Stimulated activated naive B cell treated with anti-CD40 and anti-IgM and Interleukin-4, amounts not matched to agents 10 μg/mL and 1 μg/mL and 100 μg/mL, for 72 hours (primary cell): Measurements from ENCODE around the gene KCNC4.

Experiments
- ATAC-seq, 2 donors: fragments of 150-1000 bp; cut with Tn5 transposase; replicated peaks; 2 replicates each; pipeline ENCODE4 v1.10.0; 2021; ENCODE audit warnings: moderate library complexity in 1 of 2
- DNase-seq: peaks from one replicate; pipeline ENCODE4 v3.0.0; 2021
- H3K27ac Mint-ChIP-seq: one replicate; pipeline ENCODE4 v1.8.0; 2022; ENCODE audit warnings: mild to moderate bottlenecking, mixed read lengths
- H3K27me3 Mint-ChIP-seq, 2 donors: one replicate each; pipeline ENCODE4 v1.8.0; 2022; ENCODE audit warnings: mixed read lengths in 2 of 2
- H3K36me3 Mint-ChIP-seq, 2 donors: one replicate each; pipeline ENCODE4 v1.8.0; 2022; ENCODE audit warnings: mixed read lengths in 2 of 2, mild to moderate bottlenecking in 1 of 2
- H3K4me1 Mint-ChIP-seq, 2 donors: one replicate each; pipeline ENCODE4 v1.8.0; 2022; ENCODE audit warnings: mixed read lengths in 2 of 2, mild to moderate bottlenecking in 1 of 2
- H3K4me3 Mint-ChIP-seq, 2 donors: one replicate each; pipeline ENCODE4 v1.8.0; 2022; ENCODE audit warnings: mild to moderate bottlenecking in 2 of 2, mixed read lengths in 2 of 2, moderate library complexity in 1 of 2
- H3K9me3 Mint-ChIP-seq, 2 donors: one replicate each; pipeline ENCODE4 v1.8.0; 2022; ENCODE audit warnings: mixed read lengths in 2 of 2, mild to moderate bottlenecking in 1 of 2

The KCNC4 gene

DNA sequence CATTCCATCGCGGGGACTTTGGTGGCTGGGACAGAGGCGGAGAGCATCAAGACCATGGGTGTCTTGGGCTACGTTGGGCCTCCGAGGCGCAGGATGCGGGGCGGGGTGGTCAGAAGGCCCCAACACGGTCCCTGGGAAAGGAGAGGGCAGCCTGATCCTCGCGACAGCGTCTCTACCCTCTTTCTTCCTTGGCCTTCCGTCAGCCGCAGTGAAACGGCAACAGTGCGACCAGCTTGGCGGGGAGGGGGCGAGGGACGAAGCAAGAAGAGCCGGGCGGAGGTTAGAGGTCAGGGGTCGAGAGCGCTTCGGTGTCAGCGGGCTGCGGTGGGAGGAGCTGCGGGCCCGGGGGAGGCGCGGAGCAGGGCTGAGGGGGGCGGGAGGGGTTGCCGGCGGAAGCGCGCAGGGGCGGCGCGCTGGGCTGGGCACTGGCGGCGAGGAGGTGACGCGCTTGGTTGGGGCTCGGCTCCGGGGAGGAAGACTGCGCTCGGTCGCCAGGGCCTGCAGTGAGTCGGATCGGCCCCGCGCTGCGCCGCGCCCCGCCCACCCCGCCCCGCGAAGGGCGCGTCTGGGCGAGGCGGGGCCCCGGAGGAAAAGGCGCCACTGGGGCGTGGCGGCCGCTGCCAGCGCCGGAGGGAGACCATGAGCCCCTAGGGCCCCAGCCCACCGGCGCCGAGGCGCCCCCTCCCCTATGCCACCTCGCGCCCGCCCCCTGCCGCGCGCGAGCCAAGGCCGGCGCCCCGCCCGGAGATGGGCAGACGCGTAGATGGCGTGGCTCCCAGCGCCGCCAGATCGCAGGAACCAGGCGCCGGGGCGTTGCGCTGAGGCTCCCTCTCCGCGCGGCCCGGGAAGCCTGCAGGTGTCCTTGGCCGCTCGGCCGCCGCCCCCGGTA is at the start of gene KCNC4:
Gene KCNC4 (plus strand): TSS at position 600 of the 889 bp plus-strand sequence. CDS start 1,186 bp downstream, outside the sequence.
- peak; percentile 86 to 90 for ATAC-seq
- H3K9me3 Mint-ChIP-seq = peaks cover 0 to 1% of the 10 kb centered on the region in 2 donors
- H3K4me3 Mint-ChIP-seq = peak within 1 kb of the TSS; percentile 95 to 96
- H3K4me1 Mint-ChIP-seq = peaks cover 19 to 56% of the 10 kb centered on the region in 2 donors
- peak within 1 kb of the TSS; percentile 95 for H3K27ac Mint-ChIP-seq
- H3K27me3 Mint-ChIP-seq = peaks cover 0 to 6% of the 10 kb centered on the region in 2 donors
- DNase-seq = peak; percentile 76
- no peaks in the 10 kb centered on the region for H3K36me3 Mint-ChIP-seq

DNA sequence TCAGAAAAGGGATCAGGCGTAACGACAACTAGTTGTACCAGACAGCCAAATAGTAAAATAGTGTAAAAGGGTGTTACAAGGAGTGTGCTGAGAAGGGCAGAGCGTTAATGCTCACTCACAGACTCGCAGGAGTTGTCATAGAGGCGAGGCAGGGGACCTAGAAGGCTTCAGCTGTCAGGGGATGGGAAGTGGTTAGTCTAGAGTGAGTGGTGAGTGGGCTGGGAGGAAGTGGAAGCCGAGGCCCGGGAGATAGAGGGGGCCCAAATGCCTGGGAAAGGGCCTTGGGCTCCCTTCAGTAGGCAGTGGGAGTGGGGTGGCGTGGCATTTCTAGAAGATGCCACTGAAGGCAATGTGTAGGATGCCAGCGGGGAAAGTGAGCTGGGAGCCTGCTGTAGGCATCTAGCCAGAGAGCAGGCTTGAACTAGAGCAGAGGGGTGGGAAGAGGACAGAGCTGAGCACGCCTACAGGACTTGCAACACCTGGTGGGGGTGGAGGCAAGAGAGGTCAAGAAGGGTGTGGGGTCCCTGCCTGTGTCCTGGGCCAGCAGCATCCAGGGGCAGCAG is 49.5 kb upstream of the KCNC4 start:
- ATAC-seq = no peak
- Mint-ChIP-seq H3K27ac (peak overlapping the region; percentile 0), H3K27me3 (peaks cover 28 to 73% of the 10 kb centered on the region in 2 donors)

DNA sequence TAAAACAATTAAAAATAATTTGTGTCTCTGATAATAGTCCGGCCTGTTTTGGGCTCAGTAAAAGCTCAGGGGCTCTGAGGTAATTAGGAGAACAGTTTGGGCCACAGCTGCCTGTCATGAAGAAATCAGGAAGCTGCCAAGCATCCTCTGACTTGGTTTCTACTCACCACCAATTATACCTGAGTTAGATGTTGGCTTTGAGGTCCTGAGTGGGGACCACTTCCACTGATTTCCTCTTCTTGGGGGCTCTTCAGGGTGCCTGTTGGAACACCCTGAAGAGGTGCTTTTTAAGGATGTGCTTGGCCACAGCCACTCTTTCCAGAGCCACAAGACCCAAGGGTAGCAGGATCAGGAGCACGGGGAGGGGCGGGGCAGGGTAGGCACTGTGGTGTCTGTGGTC is 48.9 kb upstream of the KCNC4 start:
- peaks cover 0 to 7% of the 10 kb centered on the region in 2 donors for H3K9me3 Mint-ChIP-seq
- H3K4me1 Mint-ChIP-seq = peaks cover 0 to 5% of the 10 kb centered on the region in 2 donors
- peaks cover 3% of the 10 kb centered on the region in 2 donors for H3K36me3 Mint-ChIP-seq
- ATAC-seq = no peak
- H3K4me3 Mint-ChIP-seq = no peak overlapping the region
- H3K27me3 Mint-ChIP-seq = peaks cover 24 to 68% of the 10 kb centered on the region in 2 donors
- H3K27ac Mint-ChIP-seq = no peak overlapping the region
- no peak for DNase-seq

More for the DNA sequence above, 49.5 kb upstream of the KCNC4 start:
- peaks cover 0 to 7% of the 10 kb centered on the region in 2 donors for H3K9me3 Mint-ChIP-seq
- peaks cover 0 to 5% of the 10 kb centered on the region in 2 donors for H3K4me1 Mint-ChIP-seq
- no peak for DNase-seq
- no peak overlapping the region for H3K4me3 Mint-ChIP-seq
- peaks cover 3% of the 10 kb centered on the region in 2 donors for H3K36me3 Mint-ChIP-seq

DNA sequence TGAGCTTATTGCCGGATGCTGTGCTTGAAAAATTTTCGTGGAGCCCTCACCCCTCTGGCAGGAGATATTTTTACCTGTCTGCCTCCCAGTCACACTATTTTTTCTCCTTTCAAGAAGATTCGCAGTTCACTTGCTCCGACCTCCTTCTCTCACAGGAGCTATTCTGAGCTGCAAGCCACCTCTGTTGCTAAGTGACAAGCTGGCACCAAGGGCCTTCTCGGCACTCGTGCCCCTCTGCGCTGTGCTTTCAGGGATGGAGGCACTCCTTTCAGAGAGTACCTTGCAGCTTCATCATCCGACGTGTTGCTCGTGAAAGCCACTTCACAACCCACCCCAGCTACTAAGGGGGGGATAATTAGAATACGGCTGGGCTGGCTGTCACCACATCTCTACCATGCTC is 48.3 kb upstream of the KCNC4 start:
- Mint-ChIP-seq H3K27me3 (peaks cover 24 to 67% of the 10 kb centered on the region in 2 donors), H3K36me3 (peaks cover 3% of the 10 kb centered on the region in 2 donors), H3K4me3 (no peak overlapping the region), H3K27ac (no peak overlapping the region), H3K9me3 (peaks cover 0 to 7% of the 10 kb centered on the region in 2 donors), H3K4me1 (peaks cover 0 to 5% of the 10 kb centered on the region in 2 donors)
- no peak for ATAC-seq
- no peak for DNase-seq

DNA sequence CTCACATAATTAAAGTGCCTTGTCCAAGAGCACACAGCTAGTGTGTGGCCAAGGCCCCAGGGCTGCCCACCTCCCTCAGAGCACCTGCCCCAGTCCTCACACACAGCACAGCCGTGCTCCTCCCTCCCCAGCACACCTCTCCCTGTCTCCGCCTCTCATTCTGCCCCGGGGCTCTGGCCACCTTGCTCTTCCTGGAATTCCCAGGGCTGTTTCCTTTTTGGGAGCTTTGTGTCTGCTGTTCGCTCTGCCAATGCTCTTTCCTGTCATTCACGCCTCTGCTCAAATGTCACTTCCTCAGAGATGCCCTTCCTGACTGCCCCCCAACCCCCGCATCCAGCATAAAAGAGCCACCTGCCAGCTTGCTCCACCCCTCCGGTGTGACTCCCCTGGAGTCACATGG is 46.5 kb upstream of the KCNC4 start:
- peaks cover 0 to 3% of the 10 kb centered on the region in 2 donors for H3K36me3 Mint-ChIP-seq
- H3K9me3 Mint-ChIP-seq = peaks cover 0 to 2% of the 10 kb centered on the region in 2 donors
- ATAC-seq (no peak), DNase-seq (no peak)
- H3K27ac Mint-ChIP-seq = no peak overlapping the region
- H3K27me3 Mint-ChIP-seq = peaks cover 15 to 58% of the 10 kb centered on the region in 2 donors
- H3K4me3 Mint-ChIP-seq = no peak overlapping the region
- peaks cover 0 to 5% of the 10 kb centered on the region in 2 donors for H3K4me1 Mint-ChIP-seq

DNA sequence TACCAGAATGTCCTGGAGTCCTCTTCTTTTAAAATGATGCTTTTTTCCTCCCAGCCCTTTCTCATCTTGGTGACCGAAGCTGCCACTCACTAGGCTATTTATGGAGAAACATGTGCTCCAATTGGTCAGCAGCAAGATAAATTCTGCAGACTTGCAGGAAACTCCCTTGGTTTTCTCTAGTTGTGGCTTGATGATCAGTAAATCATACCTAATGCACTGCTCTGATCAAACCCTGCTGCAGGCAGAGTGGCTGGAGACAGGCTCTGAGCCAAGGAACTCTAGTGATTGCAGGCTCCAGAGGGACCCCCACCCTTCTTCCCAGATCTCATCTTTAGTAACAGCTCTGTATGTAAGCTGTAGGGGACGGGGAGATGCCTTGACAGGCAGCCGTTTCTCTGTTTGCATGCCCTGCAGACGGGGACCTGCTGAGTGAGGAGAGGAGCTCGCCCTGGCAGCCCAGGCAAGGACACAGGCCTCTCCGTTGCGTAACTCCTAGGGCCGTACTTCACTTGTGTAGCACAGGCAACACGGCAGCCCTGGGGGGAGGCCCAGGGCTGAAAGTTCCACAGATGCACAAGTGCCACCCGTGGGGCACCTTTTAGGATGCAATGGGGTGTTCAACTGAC is 45.3 kb upstream of the KCNC4 start:
- H3K36me3 Mint-ChIP-seq = peaks cover 0 to 3% of the 10 kb centered on the region in 2 donors
- no peak for ATAC-seq

DNA sequence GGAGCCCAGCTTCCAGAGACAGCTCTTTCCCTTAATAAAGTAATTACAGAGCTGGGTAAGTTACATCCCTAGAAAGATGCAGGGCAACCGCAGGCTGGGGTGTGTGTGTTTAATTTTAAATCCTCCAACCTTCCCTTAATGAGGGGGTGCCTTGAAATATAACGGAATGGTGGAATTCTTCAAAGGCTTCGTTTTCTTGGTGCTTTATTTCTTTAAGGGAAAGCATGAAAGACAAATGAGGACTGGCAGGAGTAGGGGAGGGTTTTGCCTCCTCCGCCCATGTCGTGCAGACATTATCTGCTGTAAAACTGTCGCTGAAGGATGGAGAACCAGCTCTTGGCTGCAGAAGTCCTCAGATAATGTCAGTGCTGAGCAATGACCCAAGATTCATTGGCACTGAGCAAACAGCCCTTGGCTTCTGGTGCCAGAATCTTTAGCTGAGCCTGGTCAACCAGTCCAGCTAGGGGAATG is 44.3 kb upstream of the KCNC4 start:
- DNase-seq (no peak), ATAC-seq (no peak)
- H3K36me3 Mint-ChIP-seq = peaks cover 0 to 3% of the 10 kb centered on the region in 2 donors
- H3K27ac Mint-ChIP-seq = no peak overlapping the region
- H3K9me3 Mint-ChIP-seq = peaks cover 0 to 2% of the 10 kb centered on the region in 2 donors
- H3K4me3 Mint-ChIP-seq = no peak overlapping the region
- no peaks in the 10 kb centered on the region for H3K4me1 Mint-ChIP-seq
- peaks cover 9 to 38% of the 10 kb centered on the region in 2 donors for H3K27me3 Mint-ChIP-seq

More for the DNA sequence above, 45.3 kb upstream of the KCNC4 start:
- H3K27me3 Mint-ChIP-seq = peaks cover 15 to 48% of the 10 kb centered on the region in 2 donors
- H3K4me3 Mint-ChIP-seq = no peak overlapping the region
- H3K4me1 Mint-ChIP-seq = peaks cover 0 to 5% of the 10 kb centered on the region in 2 donors
- no peak for DNase-seq
- peaks cover 0 to 2% of the 10 kb centered on the region in 2 donors for H3K9me3 Mint-ChIP-seq
- H3K27ac Mint-ChIP-seq = no peak overlapping the region

DNA sequence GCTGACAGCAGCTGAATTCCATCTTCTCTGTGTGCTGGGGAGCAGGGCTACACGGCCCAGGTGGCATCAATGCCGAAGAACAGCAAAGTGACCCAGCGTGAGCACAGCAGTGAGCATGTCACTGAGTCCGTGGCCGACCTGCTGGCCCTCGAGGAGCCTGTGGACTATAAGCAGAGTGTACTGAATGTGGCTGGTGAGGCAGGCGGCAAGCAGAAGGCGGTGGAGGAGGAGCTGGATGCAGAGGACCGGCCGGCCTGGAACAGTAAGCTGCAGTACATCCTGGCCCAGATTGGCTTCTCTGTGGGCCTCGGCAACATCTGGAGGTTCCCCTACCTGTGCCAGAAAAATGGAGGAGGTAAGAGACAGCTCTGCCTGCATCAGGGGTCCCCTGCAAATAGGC is 43.3 kb upstream of the KCNC4 start:
- peaks cover 14 to 41% of the 10 kb centered on the region in 2 donors for H3K27me3 Mint-ChIP-seq
- no peak overlapping the region for H3K4me3 Mint-ChIP-seq
- DNase-seq (no peak), ATAC-seq (no peak)
- H3K36me3 Mint-ChIP-seq = peaks cover 0 to 1% of the 10 kb centered on the region in 2 donors
- no peak overlapping the region for H3K27ac Mint-ChIP-seq
- peaks cover 0 to 1% of the 10 kb centered on the region in 2 donors for H3K9me3 Mint-ChIP-seq
- H3K4me1 Mint-ChIP-seq = no peaks in the 10 kb centered on the region

DNA sequence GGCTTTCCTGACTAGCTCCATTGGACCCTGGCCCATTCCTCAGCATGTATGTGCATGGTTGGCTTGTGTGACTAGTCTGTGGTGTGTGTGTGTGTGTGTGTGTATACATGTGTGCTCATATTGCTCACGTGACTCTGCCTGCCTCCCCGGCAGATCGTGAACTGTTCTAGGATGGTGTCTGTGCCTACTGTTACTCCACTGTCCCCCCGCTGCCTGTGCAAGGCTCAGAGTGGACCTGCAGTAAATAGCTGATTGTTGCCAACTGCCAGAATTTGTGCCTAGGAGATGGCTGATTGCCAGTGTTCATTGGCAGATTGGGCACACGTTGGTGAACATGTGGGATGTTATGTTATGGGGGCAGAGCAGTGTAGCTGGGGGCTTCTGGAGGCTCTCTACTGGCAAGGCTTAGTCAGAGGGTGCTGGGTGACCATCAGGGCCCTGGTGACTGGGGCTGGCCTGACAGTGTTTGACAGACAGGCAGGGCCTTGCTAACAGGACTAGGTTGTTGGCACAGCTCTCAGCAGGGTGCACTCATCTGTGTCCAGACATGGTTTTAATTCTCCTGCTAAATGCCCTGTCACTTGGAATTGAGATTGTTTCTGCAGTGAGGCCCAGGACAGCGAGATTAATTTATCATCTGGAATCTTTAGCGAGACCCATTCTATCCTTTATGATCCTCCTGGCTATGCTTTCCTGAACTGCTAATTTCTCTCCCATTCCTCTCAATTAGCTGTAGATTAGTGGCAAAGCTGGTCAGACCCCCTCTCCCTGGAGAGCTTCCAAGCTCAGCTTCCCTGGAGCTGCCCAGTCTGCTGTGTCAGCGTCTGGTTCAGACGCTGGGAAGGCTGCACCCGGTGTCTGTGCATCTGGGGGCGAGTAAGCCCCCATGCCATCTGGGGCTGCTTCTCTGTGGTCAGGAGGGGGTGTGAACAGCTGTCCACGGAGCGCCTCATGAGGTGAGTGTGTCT is 39.1 kb upstream of the KCNC4 start:
- ATAC-seq (no peak), DNase-seq (no peak)
- Mint-ChIP-seq H3K9me3 (no peaks in the 10 kb centered on the region), H3K27ac (no peak overlapping the region), H3K27me3 (peaks cover 30 to 42% of the 10 kb centered on the region in 2 donors), H3K4me1 (no peaks in the 10 kb centered on the region), H3K36me3 (no peaks in the 10 kb centered on the region), H3K4me3 (no peak overlapping the region)

DNA sequence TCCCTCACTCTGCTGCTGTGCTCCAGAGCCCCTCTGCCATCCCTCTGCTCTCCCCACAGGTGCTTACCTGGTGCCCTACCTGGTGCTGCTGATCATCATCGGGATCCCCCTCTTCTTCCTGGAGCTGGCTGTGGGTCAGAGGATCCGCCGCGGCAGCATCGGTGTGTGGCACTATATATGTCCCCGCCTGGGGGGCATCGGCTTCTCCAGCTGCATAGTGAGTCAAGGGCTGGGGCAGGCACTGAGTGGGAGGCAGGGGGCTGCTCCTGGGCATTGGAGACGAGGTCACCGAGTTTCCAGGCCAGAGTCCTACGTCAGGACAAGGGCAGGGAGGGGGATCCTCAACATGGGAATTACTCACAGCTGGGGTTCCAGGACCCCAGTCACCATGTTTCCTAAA is 38.1 kb upstream of the KCNC4 start:
- no peaks in the 10 kb centered on the region for H3K4me1 Mint-ChIP-seq
- no peaks in the 10 kb centered on the region for H3K36me3 Mint-ChIP-seq
- H3K27me3 Mint-ChIP-seq = peaks cover 24 to 36% of the 10 kb centered on the region in 2 donors
- H3K9me3 Mint-ChIP-seq = no peaks in the 10 kb centered on the region
- H3K4me3 Mint-ChIP-seq = no peak overlapping the region
- H3K27ac Mint-ChIP-seq = no peak overlapping the region
- ATAC-seq (no peak), DNase-seq (no peak)

DNA sequence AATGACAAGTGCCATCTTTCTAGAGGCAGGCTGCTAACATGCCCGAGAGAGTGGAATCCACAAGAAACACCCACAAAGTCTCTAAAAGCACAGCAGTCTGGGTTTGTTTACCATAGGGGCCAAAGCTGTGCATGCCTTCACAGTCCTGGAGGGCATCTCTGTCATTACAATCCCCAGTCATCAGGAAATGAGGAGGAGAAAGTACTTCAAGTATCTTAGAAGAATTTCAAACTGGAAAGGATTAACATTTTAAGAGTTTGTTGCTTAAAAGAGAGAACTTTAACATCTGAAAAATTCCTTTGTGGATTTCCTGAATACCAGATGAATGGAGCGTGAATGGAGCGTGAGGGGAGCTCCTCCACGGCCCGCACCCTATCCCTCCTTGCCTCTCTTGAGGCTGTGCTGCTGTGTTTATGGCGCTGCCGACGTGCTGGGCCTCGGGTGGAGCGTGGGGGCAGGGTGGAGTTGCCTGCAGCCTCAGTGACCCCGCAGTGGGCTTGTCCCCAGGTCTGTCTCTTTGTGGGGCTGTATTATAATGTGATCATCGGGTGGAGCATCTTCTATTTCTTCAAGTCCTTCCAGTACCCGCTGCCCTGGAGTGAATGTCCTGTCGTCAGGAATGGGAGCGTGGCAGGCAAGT is 36.5 kb upstream of the KCNC4 start:
- H3K36me3 Mint-ChIP-seq = no peaks in the 10 kb centered on the region
- H3K27me3 Mint-ChIP-seq = peaks cover 24 to 30% of the 10 kb centered on the region in 2 donors
- no peaks in the 10 kb centered on the region for H3K4me1 Mint-ChIP-seq
- H3K4me3 Mint-ChIP-seq = no peak overlapping the region
- no peaks in the 10 kb centered on the region for H3K9me3 Mint-ChIP-seq
- H3K27ac Mint-ChIP-seq = no peak overlapping the region
- DNase-seq (no peak), ATAC-seq (no peak)

DNA sequence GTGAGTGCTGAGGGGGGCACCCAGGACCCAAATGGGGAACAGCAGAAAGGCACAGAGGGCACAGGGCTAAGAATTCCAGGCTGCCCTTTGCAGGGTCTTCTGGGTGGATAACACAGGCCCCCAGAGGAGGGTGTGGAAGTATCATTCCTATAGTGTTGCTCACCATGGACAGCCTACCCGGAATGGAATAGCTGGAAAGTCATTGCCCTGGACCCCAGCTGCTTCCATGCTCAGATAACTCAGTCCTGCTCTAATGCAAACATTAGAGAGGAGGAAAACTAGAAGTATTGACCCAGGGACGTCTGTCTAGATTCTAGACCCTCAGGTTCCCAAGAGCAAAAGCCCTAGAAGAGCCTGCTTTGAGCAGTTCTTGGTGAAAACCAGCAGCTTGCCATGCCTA is 35.2 kb upstream of the KCNC4 start:
- H3K4me3 Mint-ChIP-seq = no peak overlapping the region
- H3K36me3 Mint-ChIP-seq = no peaks in the 10 kb centered on the region
- H3K27me3 Mint-ChIP-seq = peaks cover 24 to 30% of the 10 kb centered on the region in 2 donors
- no peak overlapping the region for H3K27ac Mint-ChIP-seq
- DNase-seq = no peak
- no peaks in the 10 kb centered on the region for H3K4me1 Mint-ChIP-seq
- no peaks in the 10 kb centered on the region for H3K9me3 Mint-ChIP-seq
- ATAC-seq = no peak

DNA sequence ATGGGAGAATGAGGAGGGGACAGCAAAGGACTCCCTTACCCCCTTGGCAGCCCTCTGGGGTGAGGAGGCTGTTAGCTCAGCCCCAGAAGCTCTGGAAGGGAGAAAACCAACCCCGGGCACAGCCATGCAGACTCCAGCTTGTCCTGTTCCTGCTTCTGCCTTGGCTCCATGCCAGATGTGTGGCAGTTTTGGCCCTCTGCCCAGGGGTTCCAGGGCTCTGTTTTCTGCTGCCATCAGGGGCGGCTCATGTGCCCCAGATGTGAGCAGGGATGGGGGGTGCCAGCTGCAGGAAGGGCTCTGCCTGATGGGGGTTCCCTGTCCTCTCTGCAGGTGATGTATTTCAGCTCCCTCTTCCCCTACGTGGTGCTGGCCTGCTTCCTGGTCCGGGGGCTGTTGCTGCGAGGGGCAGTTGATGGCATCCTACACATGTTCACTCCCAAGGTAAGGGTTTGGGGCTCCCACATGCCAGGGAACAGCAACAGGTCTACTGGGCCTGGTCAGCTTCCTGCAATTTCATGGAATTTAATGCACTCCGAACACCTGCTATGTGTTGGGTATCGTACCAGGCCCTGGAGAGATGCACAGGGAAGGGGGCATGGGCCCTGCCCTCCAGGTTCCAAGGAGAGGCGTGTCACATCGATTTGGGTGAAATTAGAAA is 33.7 kb upstream of the KCNC4 start:
- no peak overlapping the region for H3K4me3 Mint-ChIP-seq
- DNase-seq = no peak
- ATAC-seq = no peak
- H3K27me3 Mint-ChIP-seq = peaks cover 23 to 27% of the 10 kb centered on the region in 2 donors
- H3K36me3 Mint-ChIP-seq = no peaks in the 10 kb centered on the region
- H3K9me3 Mint-ChIP-seq = no peaks in the 10 kb centered on the region
- H3K27ac Mint-ChIP-seq = no peak overlapping the region
- no peaks in the 10 kb centered on the region for H3K4me1 Mint-ChIP-seq
